Transverse colon (tissue), 4 donors: ENCODE results near the gene SAMD14. TPM values are rescaled to one million over a fixed set of nuclear protein-coding genes. Genes with fewer than 3 reads are reported as not detected.
A peak's percentile ranks its signal among the peaks of the same experiment; 100 is the strongest.

Source experiments
- DNase-seq: peaks from one replicate; pipeline ENCODE4 v3.0.0-alpha.2; 2019
- H3K27ac ChIP-seq, 4 donors: fragments of 200-600 bp; sonication (generic); 2 replicates each; pipeline ENCODE4 v1.5.1; 2016 to 2018; ENCODE audit warnings: inconsistent platforms in 4 of 4
- H3K27me3 ChIP-seq: fragments of 200-600 bp; sonication (generic); 2 replicates; pipeline ENCODE4 v1.5.1; 2017; ENCODE audit warnings: inconsistent platforms
- H3K36me3 ChIP-seq, 4 donors: fragments of 200-600 bp; sonication (generic); 2 replicates each; pipeline ENCODE4 v1.5.1; 2017 to 2019; ENCODE audit warnings: inconsistent platforms in 4 of 4
- H3K4me1 ChIP-seq, 4 donors: fragments of 200-600 bp; sonication (generic); 2 replicates each; pipeline ENCODE4 v1.5.1; 2017 to 2020; ENCODE audit warnings: inconsistent platforms in 4 of 4
- H3K4me3 ChIP-seq, 4 donors: fragments of 200-600 bp; sonication (generic); 1 replicate in 1 of 4; 2 replicates in 3 of 4; pipeline versions ENCODE4 v1.5.1 to v1.6.1; 2017 to 2019; ENCODE audit warnings: inconsistent platforms in 4 of 4
- H3K9me3 ChIP-seq, 2 donors: fragments of 200-600 bp; sonication (generic); 2 replicates each; pipeline ENCODE4 v1.5.1; 2017 to 2019; ENCODE audit warnings: inconsistent platforms in 2 of 2
- CTCF ChIP-seq, 5 experiments: fragments of 200-600 bp in 3 of 5; fragments of 450-650 bp in 2 of 5; sonication (generic) in 3 of 5; IDR thresholded peaks; 1 replicate in 2 of 5; 2 replicates in 3 of 5; pipeline ENCODE4 v1.5.1; 2016 to 2017; ENCODE audit warnings: antibody characterized with exemption in 5 of 5, inconsistent platforms in 3 of 5, mild to moderate bottlenecking in 2 of 5, moderate library complexity in 1 of 5
- EP300 ChIP-seq: sonication (generic); formaldehyde crosslinking; IDR thresholded peaks from one replicate; pipeline ENCODE4 v1.6.1; 2017; ENCODE audit warnings: antibody characterized with exemption, low read depth
- POLR2A ChIP-seq: fragments of 450-650 bp; IDR thresholded peaks from one replicate; pipeline ENCODE4 v1.6.1; 2016; ENCODE audit warnings: antibody characterized with exemption, mild to moderate bottlenecking, moderate library complexity
- POLR2AphosphoS5 ChIP-seq, 3 donors: sonication (generic); formaldehyde crosslinking; IDR thresholded peaks; one replicate each; pipeline ENCODE4 v1.6.1; 2016; ENCODE audit warnings: antibody characterized with exemption in 3 of 3
- WGBS, 2 donors: methylation state at CpG; one replicate each; pipeline ENCODE4 v1.1.5; 2018; ENCODE audit warnings: low coverage in 1 of 2; 5-methylcytosine and 5-hydroxymethylcytosine counted together
- in situ Hi-C, 4 donors: fragments of 200-750 bp; cut with MboI; loops; one replicate each; pipeline versions ENCODE4 v1.15.0 to v1.15.1; 2017; ENCODE audit warnings: low sequenced_read_pairs in 3 of 4, low pct_ligation_motif_present in 1 of 4, low pct_unique_long_range_greater_than_20kb in 1 of 4
- intact Hi-C: fragments of 100-400 bp; cut with DNase I; formaldehyde crosslinking; loops from one replicate; pipeline ENCODE4 v1.15.1; 2023; ENCODE audit warnings: low total_unique reads
- total RNA-seq, 4 donors: library from RNA; depleted of rRNA; stranded (reverse); fragments of >200 nt; gene quantifications; one replicate each; pipeline ENCODE4 v1.1.0, GENCODE V29; 2016

SAMD14 gene
- total RNA-seq, 4 donors from 2014 or later = 0.14 to 1.8 (median 0.32) TPM; not detected in 1

GRCh38 chr17:50107790-50108414 lies 22.1 kb downstream of the SAMD14 start:
- no peak for TF ChIP-seq EP300
- TF ChIP-seq POLR2AphosphoS5 (IDR thresholded peaks at IDR 0.05) = no peak
- TF ChIP-seq POLR2A = no peak
- no peak for TF ChIP-seq CTCF (IDR thresholded peaks at IDR 0.05)
- in situ Hi-C loops = no loop called here
- intact Hi-C loops = no loop called here

GRCh38 chr17:50106393-50107131 lies 23.4 kb downstream of the SAMD14 start:
- in situ Hi-C loops = no loop called here
- DNase-seq = no peak
- no peaks in the 10 kb centered on the region for H3K27me3 ChIP-seq
- 74 to 77% methylated on average over 5 to 13 of the region's 13 CpGs for WGBS, 2 donors
- H3K27ac ChIP-seq = no peak overlapping the region
- H3K36me3 ChIP-seq = peaks cover 0 to 19% (median 2%) of the 10 kb centered on the region in 4 donors
- intact Hi-C loops = no loop called here
- TF ChIP-seq EP300 = no peak
- TF ChIP-seq POLR2A = no peak
- no peak for TF ChIP-seq CTCF (IDR thresholded peaks at IDR 0.05)
- no peak for TF ChIP-seq POLR2AphosphoS5 (IDR thresholded peaks at IDR 0.05)
- H3K9me3 ChIP-seq = no peaks in the 10 kb centered on the region
- H3K4me1 ChIP-seq = peaks cover 18 to 30% (median 26%) of the 10 kb centered on the region in 4 donors
- H3K4me3 ChIP-seq = no peak overlapping the region

More at GRCh38 chr17:50107790-50108414, 22.1 kb downstream of the SAMD14 start:
- H3K27me3 ChIP-seq = no peaks in the 10 kb centered on the region
- H3K4me3 ChIP-seq = no peak overlapping the region
- H3K27ac ChIP-seq = no peak overlapping the region
- no peak for DNase-seq
- WGBS, 2 donors = 84% methylated on average over 10 of the region's 10 CpGs; no CpG with 5 or more reads in 1 of the 2 donors
- peaks cover 0 to 19% (median 2%) of the 10 kb centered on the region in 4 donors for H3K36me3 ChIP-seq
- peaks cover 16 to 30% (median 26%) of the 10 kb centered on the region in 4 donors for H3K4me1 ChIP-seq
- H3K9me3 ChIP-seq = no peaks in the 10 kb centered on the region

GRCh38 chr17:50105811-50106210 lies 24.1 kb downstream of the SAMD14 start:
- Histone ChIP-seq H3K9me3 (no peaks in the 10 kb centered on the region), H3K27ac (no peak overlapping the region), H3K4me3 (no peak overlapping the region), H3K36me3 (peaks cover 0 to 19% (median 2%) of the 10 kb centered on the region in 4 donors), H3K4me1 (peaks cover 19 to 30% (median 27%) of the 10 kb centered on the region in 4 donors), H3K27me3 (no peaks in the 10 kb centered on the region)
- 94 to 100% methylated on average over 1 to 21 of the region's 21 CpGs for WGBS, 2 donors
- TF ChIP-seq POLR2AphosphoS5 (IDR thresholded peaks at IDR 0.05) = no peak
- TF ChIP-seq POLR2A = no peak
- TF ChIP-seq EP300 = no peak
- no peak for TF ChIP-seq CTCF (IDR thresholded peaks at IDR 0.05)
- intact Hi-C loops = no loop called here
- DNase-seq = no peak
- in situ Hi-C loops = no loop called here

- Histone ChIP-seq H3K4me3 (no peak overlapping the region), H3K9me3 (no peaks in the 10 kb centered on the region), H3K4me1 (peaks cover 29 to 45% (median 44%) of the 10 kb centered on the region in 4 donors), H3K27me3 (no peaks in the 10 kb centered on the region), H3K36me3 (peaks cover 0 to 19% (median 2%) of the 10 kb centered on the region in 4 donors), H3K27ac (peak overlapping the region in 1 of 4 donors; percentile 1)
- 75 to 96% methylated on average over 2 to 5 of the region's 5 CpGs for WGBS, 2 donors
- intact Hi-C loops = no loop called here
- TF ChIP-seq POLR2A = no peak
- TF ChIP-seq CTCF (IDR thresholded peaks at IDR 0.05) = no peak
- no peak for TF ChIP-seq EP300
- no peak for TF ChIP-seq POLR2AphosphoS5 (IDR thresholded peaks at IDR 0.05)
- DNase-seq = no peak
- in situ Hi-C loops = no loop called here
Measured at GRCh38 chr17:50103941-50104340, 26.0 kb downstream of the SAMD14 start.
